GM18517 (cell line): ENCODE data around the gene POMT2.
"Not testable (repeated sequence)": the region's sequence is repeated elsewhere in the genome, so short reads cannot be mapped to it uniquely, and the experiment has no call there.

Source experiments
- ATAC-seq: cut with Tn5 transposase; IDR thresholded peaks from one replicate; pipeline ENCODE4 v1.9.1; 2021; ENCODE audit warnings: mild to moderate bottlenecking, moderate library complexity; ENCODE audit not compliant: unreplicated experiment

POMT2 gene

GRCh38 chr14:77302926-77303325 is 17.8 kb downstream of the POMT2 start:
- no peak for ATAC-seq

GRCh38 chr14:77301103-77301502 is 19.6 kb downstream of the POMT2 start:
- ATAC-seq = no peak

- no peak for ATAC-seq
Measured at GRCh38 chr14:77299771-77300170, 20.9 kb downstream of the POMT2 start.

GRCh38 chr14:77296906-77297305 is 23.8 kb downstream of the POMT2 start:
- ATAC-seq = no peak

- ATAC-seq = no peak
Measured at GRCh38 chr14:77296155-77296554, 24.5 kb downstream of the POMT2 start.

- ATAC-seq = no peak
Measured at GRCh38 chr14:77290705-77291104, 30.0 kb downstream of the POMT2 start.

GRCh38 chr14:77286576-77286975 is 34.1 kb downstream of the POMT2 start:
- no peak for ATAC-seq

GRCh38 chr14:77284466-77284865 is 36.2 kb downstream of the POMT2 start:
- no peak for ATAC-seq

- no peak for ATAC-seq
Measured at GRCh38 chr14:77284066-77284465, 36.6 kb downstream of the POMT2 start.

- ATAC-seq = no peak
Measured at GRCh38 chr14:77281852-77282410, 38.8 kb downstream of the POMT2 start.

- not testable (repeated sequence) for ATAC-seq
Measured at GRCh38 chr14:77280921-77281320, 39.8 kb downstream of the POMT2 start.

GRCh38 chr14:77279719-77280118 is 41.0 kb downstream of the POMT2 start:
- no peak for ATAC-seq

GRCh38 chr14:77278461-77279230 is 42.0 kb downstream of the POMT2 start:
- no peak for ATAC-seq

- no peak for ATAC-seq
Measured at GRCh38 chr14:77276959-77277358, 43.7 kb downstream of the POMT2 start.

- ATAC-seq = no peak
Measured at GRCh38 chr14:77276295-77276935, 44.3 kb downstream of the POMT2 start.

- no peak for ATAC-seq
Measured at GRCh38 chr14:77275601-77276017, 45.1 kb downstream of the POMT2 start.

- no peak for ATAC-seq
Measured at GRCh38 chr14:77275041-77275580, 45.6 kb downstream of the POMT2 start.

- ATAC-seq = no peak
Measured at GRCh38 chr14:77273796-77274195, 46.9 kb downstream of the POMT2 start.

GRCh38 chr14:77272261-77272660 is 48.4 kb downstream of the POMT2 start:
- ATAC-seq = no peak

GRCh38 chr14:77271113-77271710 is 49.5 kb downstream of the POMT2 start, which contains the start of gene NGB:
Gene NGB (minus strand): TSS chr14:77271206. CDS start chr14:77270937, 269 bp downstream.
- no peak for ATAC-seq

- no peak for ATAC-seq
Measured at GRCh38 chr14:77270361-77271112, 50.1 kb downstream of the POMT2 start.
